Neuronal stem cell (in vitro differentiated cells): ENCODE measurements around the gene DDX53.

Experiments used
- DNase-seq: peaks from one replicate; pipeline ENCODE4 v3.0.0-alpha.2; 2013; ENCODE audit warnings: low spot score
- H2AFZ ChIP-seq: one replicate; pipeline ENCODE4 v1.6.1; 2013; ENCODE audit warnings: mild to moderate bottlenecking, low read length, inconsistent platforms
- H2AK5ac ChIP-seq: 2 replicates; pipeline ENCODE4 v1.6.1; 2013; ENCODE audit warnings: low read depth, mild to moderate bottlenecking, inconsistent platforms, low read length, moderate library complexity, mixed read lengths
- H2BK120ac ChIP-seq: 2 replicates; pipeline ENCODE4 v1.6.1; 2013; ENCODE audit warnings: low read depth, mild to moderate bottlenecking, inconsistent platforms, low read length, moderate library complexity, mixed read lengths
- H2BK12ac ChIP-seq: one replicate; pipeline ENCODE4 v1.6.1; 2013; ENCODE audit warnings: low read length, inconsistent platforms
- H2BK15ac ChIP-seq: 2 replicates; pipeline ENCODE4 v1.6.1; 2013; ENCODE audit warnings: mild to moderate bottlenecking, low read length, inconsistent platforms, mixed read lengths
- H2BK5ac ChIP-seq: one replicate; pipeline ENCODE4 v1.6.1; 2013; ENCODE audit warnings: inconsistent platforms, mild to moderate bottlenecking, low read length, moderate library complexity
- H3K14ac ChIP-seq: one replicate; pipeline ENCODE4 v1.6.1; 2013; ENCODE audit warnings: low read length, inconsistent platforms
- H3K18ac ChIP-seq: 2 replicates; pipeline ENCODE4 v1.6.1; 2013; ENCODE audit warnings: low read length, inconsistent platforms
- H3K23ac ChIP-seq: 2 replicates; pipeline ENCODE4 v1.6.1; 2013; ENCODE audit warnings: low read depth, mild to moderate bottlenecking, mixed read lengths, low read length, inconsistent platforms; ENCODE audit not compliant: poor library complexity
- H3K27ac ChIP-seq: replicated peaks from 3 replicates; pipeline ENCODE4 v1.5.1; 2013; ENCODE audit warnings: low read length, inconsistent platforms
- H3K27me3 ChIP-seq, 3 experiments: 2 replicates each; pipeline ENCODE4 v1.6.1; 2013; ENCODE audit warnings: low read length in 3 of 3, mild to moderate bottlenecking in 2 of 3, inconsistent platforms in 1 of 3, low read depth in 1 of 3, mixed read lengths in 1 of 3, moderate library complexity in 1 of 3; ENCODE audit not compliant: control insufficient read depth in 3 of 3, insufficient read depth in 3 of 3
- H3K36me3 ChIP-seq, 2 donors: replicated peaks in 1 of 2; 2 replicates each; pipeline ENCODE4 v1.6.1; 2013; ENCODE audit warnings: low read length in 2 of 2; ENCODE audit not compliant: control insufficient read depth in 2 of 2, insufficient read depth in 2 of 2
- H3K4ac ChIP-seq: 2 replicates; pipeline ENCODE4 v1.6.1; 2013; ENCODE audit warnings: inconsistent platforms, mild to moderate bottlenecking, low read length, moderate library complexity
- H3K4me1 ChIP-seq, 2 donors: 1 replicate in 1 of 2; 2 replicates in 1 of 2; pipeline ENCODE4 v1.6.1; 2013; ENCODE audit warnings: low read length in 2 of 2, low read depth in 1 of 2; ENCODE audit not compliant: control insufficient read depth in 2 of 2, insufficient read depth in 1 of 2
- H3K4me2 ChIP-seq: one replicate; pipeline ENCODE4 v1.6.1; 2013; ENCODE audit warnings: mild to moderate bottlenecking, low read length, inconsistent platforms; ENCODE audit not compliant: insufficient read depth, poor library complexity, severe bottlenecking
- H3K4me3 ChIP-seq, 2 donors: 2 replicates each; pipeline ENCODE4 v1.5.1; 2013; ENCODE audit warnings: low read length in 2 of 2, mild to moderate bottlenecking in 2 of 2, inconsistent platforms in 1 of 2, moderate library complexity in 1 of 2
- H3K79me1 ChIP-seq: one replicate; pipeline ENCODE4 v1.6.1; 2013; ENCODE audit warnings: low read depth, mild to moderate bottlenecking, inconsistent platforms, low read length, moderate library complexity
- H3K9ac ChIP-seq: one replicate; pipeline ENCODE4 v1.6.1; 2013; ENCODE audit warnings: mild to moderate bottlenecking, low read depth, low read length, inconsistent platforms; ENCODE audit not compliant: poor library complexity
- H3K9me3 ChIP-seq, 2 donors: replicated peaks in 1 of 2; 2 replicates each; pipeline versions ENCODE3 to v1.6.1; 2013; ENCODE audit warnings: low read length in 2 of 2, mild to moderate bottlenecking in 2 of 2, inconsistent platforms in 1 of 2, low read depth in 1 of 2, mixed read lengths in 1 of 2, moderate library complexity in 1 of 2; ENCODE audit not compliant: control insufficient read depth in 2 of 2, insufficient read depth in 1 of 2
- H4K8ac ChIP-seq: one replicate; pipeline ENCODE4 v1.6.1; 2013; ENCODE audit warnings: low read depth, mild to moderate bottlenecking, inconsistent platforms, low read length, moderate library complexity
- H4K91ac ChIP-seq: one replicate; pipeline ENCODE4 v1.6.1; 2013; ENCODE audit warnings: low read length, low read depth, mild to moderate bottlenecking, inconsistent platforms; ENCODE audit not compliant: poor library complexity
- WGBS, 2 donors: extraction: QIAGEN DNeasy Blood & Tissue Kit; methylation state at CpG; one replicate each; pipeline ENCODE4 v1.1.7; 2013; ENCODE audit warnings: missing lambda C conversion rate in 2 of 2, mixed read lengths in 1 of 2; ENCODE audit not compliant: insufficient read length in 2 of 2, insufficient replicate concordance in 1 of 2; ENCODE audit errors: extremely low coverage in 2 of 2; 5-methylcytosine and 5-hydroxymethylcytosine counted together

The DDX53 gene

DNA sequence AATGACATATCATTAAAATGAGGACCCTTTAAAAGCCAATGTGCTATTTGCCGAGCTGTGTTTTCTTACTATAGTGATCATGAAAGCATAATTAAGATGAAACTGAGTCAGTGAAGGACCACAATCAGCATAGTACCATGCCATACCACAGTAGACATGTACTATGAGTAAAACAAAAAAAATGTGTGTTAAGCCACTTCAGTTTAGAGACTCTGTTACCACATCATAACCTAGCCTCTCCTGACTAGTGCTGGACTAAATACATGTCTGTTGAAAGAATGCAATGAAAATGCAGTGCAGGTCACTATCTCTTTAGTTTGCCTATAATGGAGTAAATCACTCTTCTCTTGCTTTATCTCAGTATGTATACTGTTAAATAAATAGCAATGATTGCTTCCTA, 12.3 kb upstream of the DDX53 start:
- Histone ChIP-seq H2AK5ac (no peak overlapping the region), H3K4me3 (no peak overlapping the region), H2BK15ac (no peak overlapping the region), H2AFZ (no peak overlapping the region), H3K27me3 (no peaks in the 10 kb centered on the region), H2BK12ac (no peak overlapping the region), H3K23ac (no peak overlapping the region), H3K4me1 (no peaks in the 10 kb centered on the region), H3K4ac (no peak overlapping the region), H2BK5ac (no peak overlapping the region), H4K91ac (no peak overlapping the region), H3K27ac (no peak overlapping the region), H4K8ac (no peak overlapping the region), H3K36me3 (no peaks in the 10 kb centered on the region), H3K14ac (no peak overlapping the region), H2BK120ac (no peak overlapping the region), H3K79me1 (no peaks in the 10 kb centered on the region), H3K9me3 (no peaks in the 10 kb centered on the region), H3K18ac (no peak overlapping the region), H3K4me2 (no peak overlapping the region), H3K9ac (no peak overlapping the region)
- no CpG with 5 or more reads among the region's 1 CpG for WGBS, 2 donors
- no peak for DNase-seq

DNA sequence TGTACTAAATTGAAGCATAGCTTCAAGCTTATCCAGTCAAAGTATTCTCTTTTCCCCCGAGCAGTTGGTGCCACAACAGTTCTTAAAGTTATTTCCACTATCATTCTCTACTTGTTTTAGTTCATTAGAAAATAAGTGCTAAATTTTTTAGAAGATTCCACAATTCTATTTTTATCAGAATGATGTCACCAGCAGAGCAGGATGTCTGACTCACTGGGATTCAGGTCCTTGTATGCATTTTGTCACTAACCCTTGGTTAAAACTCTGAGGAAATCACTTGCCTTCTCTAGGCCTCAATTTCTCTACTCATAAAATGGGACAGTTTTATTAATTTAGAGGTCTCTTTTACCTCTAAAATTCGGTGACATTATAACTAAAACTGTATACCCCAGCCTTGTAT, 3.4 kb downstream of the DDX53 start:
- no peak overlapping the region for H2BK15ac ChIP-seq
- H3K4me1 ChIP-seq = no peaks in the 10 kb centered on the region
- no peak overlapping the region for H2AFZ ChIP-seq
- H3K18ac ChIP-seq = no peak overlapping the region
- H2BK120ac ChIP-seq = no peak overlapping the region
- no peak overlapping the region for H3K4ac ChIP-seq
- H2AK5ac ChIP-seq = no peak overlapping the region
- no peaks in the 10 kb centered on the region for H3K9me3 ChIP-seq
- no peak overlapping the region for H4K91ac ChIP-seq
- no peak overlapping the region for H3K14ac ChIP-seq
- no peak overlapping the region for H3K27ac ChIP-seq
- no peak overlapping the region for H3K4me2 ChIP-seq
- no peak overlapping the region for H4K8ac ChIP-seq
- no peaks in the 10 kb centered on the region for H3K27me3 ChIP-seq
- no peak overlapping the region for H3K9ac ChIP-seq
- no peaks in the 10 kb centered on the region for H3K36me3 ChIP-seq
- H2BK5ac ChIP-seq = no peak overlapping the region
- no CpG with 5 or more reads among the region's 2 CpGs for WGBS, 2 donors
- no peaks in the 10 kb centered on the region for H3K79me1 ChIP-seq
- no peak for DNase-seq
- H2BK12ac ChIP-seq = no peak overlapping the region
- no peak overlapping the region for H3K4me3 ChIP-seq
- H3K23ac ChIP-seq = no peak overlapping the region

DNA sequence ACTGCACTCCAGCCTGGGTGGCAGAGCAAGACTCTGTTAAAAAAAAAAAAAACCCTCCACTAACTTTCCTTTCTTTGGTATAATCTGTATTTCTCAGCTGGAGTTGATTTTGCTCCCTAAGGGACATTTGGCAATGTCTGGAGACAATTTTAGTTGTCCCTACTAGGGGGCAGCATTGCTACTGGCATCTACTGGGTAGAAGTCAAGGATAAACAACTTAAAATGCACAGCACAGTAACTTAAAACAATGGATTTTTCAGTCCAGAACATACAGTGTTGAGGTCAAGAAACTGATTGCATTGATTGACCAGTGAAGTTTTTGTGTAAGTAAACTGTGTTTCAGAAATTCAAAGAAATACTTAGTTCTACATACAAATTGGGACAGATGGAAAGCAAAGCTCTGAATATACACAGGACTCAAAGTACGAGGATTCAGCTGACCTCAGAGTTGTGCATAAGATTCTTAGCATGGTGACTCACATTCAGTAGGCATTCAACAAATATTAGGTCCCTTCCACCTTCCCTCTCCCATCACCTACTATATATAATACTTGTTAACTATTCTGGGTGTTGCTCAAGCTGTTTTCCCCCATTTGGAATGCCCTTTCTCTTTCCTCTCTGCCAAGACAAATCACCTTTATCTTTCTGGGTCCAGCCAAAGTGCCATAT, 8.8 kb downstream of the DDX53 start:
- Histone ChIP-seq H3K4me1 (no peaks in the 10 kb centered on the region), H3K9me3 (no peaks in the 10 kb centered on the region), H2BK5ac (no peak overlapping the region), H3K79me1 (no peaks in the 10 kb centered on the region), H3K4ac (no peak overlapping the region), H4K91ac (no peak overlapping the region), H3K36me3 (no peaks in the 10 kb centered on the region), H2BK15ac (no peak overlapping the region), H3K4me3 (no peak overlapping the region), H4K8ac (no peak overlapping the region), H3K4me2 (no peak overlapping the region), H2AFZ (no peak overlapping the region), H2AK5ac (no peak overlapping the region), H3K9ac (no peak overlapping the region), H3K27ac (no peak overlapping the region), H3K18ac (no peak overlapping the region), H2BK12ac (no peak overlapping the region), H3K14ac (no peak overlapping the region), H3K27me3 (no peaks in the 10 kb centered on the region), H2BK120ac (no peak overlapping the region), H3K23ac (no peak overlapping the region)
- no peak for DNase-seq
- WGBS, 2 donors = no CpG with 5 or more reads among the region's 1 CpG

DNA sequence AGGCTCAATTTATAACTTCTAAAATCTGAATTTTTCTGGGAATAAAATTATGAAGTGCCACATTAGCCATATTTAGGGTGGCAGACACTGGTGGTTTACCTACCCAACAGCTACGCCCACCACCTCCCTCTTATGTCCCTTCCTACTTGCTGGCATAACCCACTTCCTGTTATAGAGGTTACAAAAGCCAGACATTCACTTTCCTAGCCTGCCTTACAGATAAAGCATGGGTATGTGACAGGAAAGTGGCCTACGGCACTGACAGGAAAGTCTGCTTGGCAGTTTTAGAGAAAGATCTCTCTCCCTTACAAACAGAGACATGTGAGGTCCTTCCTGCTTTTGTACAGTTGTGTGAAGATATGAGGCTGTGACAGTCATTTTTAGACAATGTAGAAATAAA, 12.4 kb downstream of the DDX53 start:
- Histone ChIP-seq H3K18ac (no peak overlapping the region), H2BK15ac (no peak overlapping the region), H3K9ac (no peak overlapping the region), H2AFZ (no peak overlapping the region), H3K4me3 (no peak overlapping the region), H2BK12ac (no peak overlapping the region), H3K27me3 (no peaks in the 10 kb centered on the region), H4K91ac (no peak overlapping the region), H2BK120ac (no peak overlapping the region), H3K4me1 (no peaks in the 10 kb centered on the region), H3K23ac (no peak overlapping the region), H3K4ac (no peak overlapping the region), H3K9me3 (no peaks in the 10 kb centered on the region), H3K4me2 (no peak overlapping the region), H3K14ac (no peak overlapping the region), H2AK5ac (no peak overlapping the region), H3K27ac (no peak overlapping the region), H2BK5ac (no peak overlapping the region), H3K79me1 (no peaks in the 10 kb centered on the region), H3K36me3 (no peaks in the 10 kb centered on the region), H4K8ac (no peak overlapping the region)
- no peak for DNase-seq
- no CpG with 5 or more reads among the region's 2 CpGs for WGBS, 2 donors
